ENCODE data around the gene PTPA. TPM values are rescaled to one million over a fixed set of nuclear protein-coding genes. Genes with fewer than 3 reads are reported as not detected.
A peak's percentile ranks its signal among the peaks of the same experiment; 100 is the strongest.

PTPA gene
- total and polyA plus RNA-seq, 9 of the 15 experiments (the other 6 are each of a cell fraction or from before 2014, with no cell fraction given), result 1.7 to 121 (median 72.6) TPM

DNA sequence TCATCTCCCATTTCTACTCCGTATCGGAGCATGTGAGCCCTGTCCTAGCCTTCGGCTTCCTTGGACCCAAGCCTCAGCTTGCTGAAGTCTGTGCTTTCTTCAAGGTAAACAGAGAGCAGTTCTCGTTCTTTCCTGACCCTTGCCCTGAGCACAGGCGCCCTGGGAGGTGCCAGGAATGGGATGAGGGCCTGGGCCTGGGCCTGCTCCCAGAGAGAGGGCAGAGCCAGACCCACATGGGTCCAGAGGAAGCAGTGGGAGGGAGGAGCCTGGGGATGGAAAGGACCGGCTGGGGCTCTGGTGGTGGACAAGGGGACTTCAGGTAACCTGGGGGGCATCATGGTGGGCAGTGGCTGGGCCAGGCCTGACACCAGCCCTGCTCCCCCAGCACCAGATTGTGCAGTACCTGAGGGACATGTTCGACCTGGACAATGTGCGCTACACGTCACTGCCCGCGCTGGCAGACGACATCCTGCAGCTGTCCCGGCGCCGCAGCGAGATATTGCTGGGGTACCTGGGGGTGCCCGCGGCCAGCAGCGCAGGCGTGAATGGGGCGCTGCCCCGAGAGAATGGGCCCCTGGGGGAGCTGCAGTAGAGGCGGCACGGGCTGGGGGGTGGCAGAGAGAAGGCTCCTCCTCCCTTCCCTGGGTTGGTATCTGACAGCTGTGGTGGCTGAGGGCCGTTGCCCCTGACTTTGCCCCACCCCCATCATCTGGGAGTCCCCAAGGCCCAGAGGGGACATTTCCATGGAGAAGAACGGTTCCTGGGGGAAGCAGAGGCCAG is 41.2 kb upstream of the PTPA start (continued):
- TF ChIP-seq ZNF12 (CRISPR knock-in tag; IDR thresholded peaks at IDR 0.05) (peak; percentile 7; the same call in 1 of the 2 replicates), ZNF696 (CRISPR knock-in tag; conservative IDR thresholded peaks at IDR 0.05) (no peak), KDM1A (IDR thresholded peaks at IDR 0.05) (no peak), NR2C2 (CRISPR knock-in tag; IDR thresholded peaks at IDR 0.05) (no peak), NR2C2 (tag; IDR thresholded peaks at IDR 0.05) (no peak; the same call in 1 of the 2 replicates), XRCC4 (IDR thresholded peaks at IDR 0.05; ENCODE audit: extremely low read depth, insufficient read depth, insufficient read length) (no peak), SRSF1 (IDR thresholded peaks at IDR 0.05; ENCODE audit: low read depth, low read length) (no peak), FOXJ3 (CRISPR knock-in tag; IDR thresholded peaks at IDR 0.05) (no peak), PHF20 (IDR thresholded peaks at IDR 0.05; ENCODE audit: partially characterized antibody) (no peak), ZSCAN32 (CRISPR knock-in tag; IDR thresholded peaks at IDR 0.05) (no peak)
- TF ChIP-seq, protein P1, sequence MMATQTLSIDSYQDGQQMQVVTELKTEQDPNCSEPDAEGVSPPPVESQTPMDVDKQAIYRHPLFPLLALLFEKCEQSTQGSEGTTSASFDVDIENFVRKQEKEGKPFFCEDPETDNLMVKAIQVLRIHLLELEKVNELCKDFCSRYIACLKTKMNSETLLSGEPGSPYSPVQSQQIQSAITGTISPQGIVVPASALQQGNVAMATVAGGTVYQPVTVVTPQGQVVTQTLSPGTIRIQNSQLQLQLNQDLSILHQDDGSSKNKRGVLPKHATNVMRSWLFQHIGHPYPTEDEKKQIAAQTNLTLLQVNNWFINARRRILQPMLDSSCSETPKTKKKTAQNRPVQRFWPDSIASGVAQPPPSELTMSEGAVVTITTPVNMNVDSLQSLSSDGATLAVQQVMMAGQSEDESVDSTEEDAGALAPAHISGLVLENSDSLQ (IDR thresholded peaks at IDR 0.05), result no peak
- TF ChIP-seq, protein P2, sequence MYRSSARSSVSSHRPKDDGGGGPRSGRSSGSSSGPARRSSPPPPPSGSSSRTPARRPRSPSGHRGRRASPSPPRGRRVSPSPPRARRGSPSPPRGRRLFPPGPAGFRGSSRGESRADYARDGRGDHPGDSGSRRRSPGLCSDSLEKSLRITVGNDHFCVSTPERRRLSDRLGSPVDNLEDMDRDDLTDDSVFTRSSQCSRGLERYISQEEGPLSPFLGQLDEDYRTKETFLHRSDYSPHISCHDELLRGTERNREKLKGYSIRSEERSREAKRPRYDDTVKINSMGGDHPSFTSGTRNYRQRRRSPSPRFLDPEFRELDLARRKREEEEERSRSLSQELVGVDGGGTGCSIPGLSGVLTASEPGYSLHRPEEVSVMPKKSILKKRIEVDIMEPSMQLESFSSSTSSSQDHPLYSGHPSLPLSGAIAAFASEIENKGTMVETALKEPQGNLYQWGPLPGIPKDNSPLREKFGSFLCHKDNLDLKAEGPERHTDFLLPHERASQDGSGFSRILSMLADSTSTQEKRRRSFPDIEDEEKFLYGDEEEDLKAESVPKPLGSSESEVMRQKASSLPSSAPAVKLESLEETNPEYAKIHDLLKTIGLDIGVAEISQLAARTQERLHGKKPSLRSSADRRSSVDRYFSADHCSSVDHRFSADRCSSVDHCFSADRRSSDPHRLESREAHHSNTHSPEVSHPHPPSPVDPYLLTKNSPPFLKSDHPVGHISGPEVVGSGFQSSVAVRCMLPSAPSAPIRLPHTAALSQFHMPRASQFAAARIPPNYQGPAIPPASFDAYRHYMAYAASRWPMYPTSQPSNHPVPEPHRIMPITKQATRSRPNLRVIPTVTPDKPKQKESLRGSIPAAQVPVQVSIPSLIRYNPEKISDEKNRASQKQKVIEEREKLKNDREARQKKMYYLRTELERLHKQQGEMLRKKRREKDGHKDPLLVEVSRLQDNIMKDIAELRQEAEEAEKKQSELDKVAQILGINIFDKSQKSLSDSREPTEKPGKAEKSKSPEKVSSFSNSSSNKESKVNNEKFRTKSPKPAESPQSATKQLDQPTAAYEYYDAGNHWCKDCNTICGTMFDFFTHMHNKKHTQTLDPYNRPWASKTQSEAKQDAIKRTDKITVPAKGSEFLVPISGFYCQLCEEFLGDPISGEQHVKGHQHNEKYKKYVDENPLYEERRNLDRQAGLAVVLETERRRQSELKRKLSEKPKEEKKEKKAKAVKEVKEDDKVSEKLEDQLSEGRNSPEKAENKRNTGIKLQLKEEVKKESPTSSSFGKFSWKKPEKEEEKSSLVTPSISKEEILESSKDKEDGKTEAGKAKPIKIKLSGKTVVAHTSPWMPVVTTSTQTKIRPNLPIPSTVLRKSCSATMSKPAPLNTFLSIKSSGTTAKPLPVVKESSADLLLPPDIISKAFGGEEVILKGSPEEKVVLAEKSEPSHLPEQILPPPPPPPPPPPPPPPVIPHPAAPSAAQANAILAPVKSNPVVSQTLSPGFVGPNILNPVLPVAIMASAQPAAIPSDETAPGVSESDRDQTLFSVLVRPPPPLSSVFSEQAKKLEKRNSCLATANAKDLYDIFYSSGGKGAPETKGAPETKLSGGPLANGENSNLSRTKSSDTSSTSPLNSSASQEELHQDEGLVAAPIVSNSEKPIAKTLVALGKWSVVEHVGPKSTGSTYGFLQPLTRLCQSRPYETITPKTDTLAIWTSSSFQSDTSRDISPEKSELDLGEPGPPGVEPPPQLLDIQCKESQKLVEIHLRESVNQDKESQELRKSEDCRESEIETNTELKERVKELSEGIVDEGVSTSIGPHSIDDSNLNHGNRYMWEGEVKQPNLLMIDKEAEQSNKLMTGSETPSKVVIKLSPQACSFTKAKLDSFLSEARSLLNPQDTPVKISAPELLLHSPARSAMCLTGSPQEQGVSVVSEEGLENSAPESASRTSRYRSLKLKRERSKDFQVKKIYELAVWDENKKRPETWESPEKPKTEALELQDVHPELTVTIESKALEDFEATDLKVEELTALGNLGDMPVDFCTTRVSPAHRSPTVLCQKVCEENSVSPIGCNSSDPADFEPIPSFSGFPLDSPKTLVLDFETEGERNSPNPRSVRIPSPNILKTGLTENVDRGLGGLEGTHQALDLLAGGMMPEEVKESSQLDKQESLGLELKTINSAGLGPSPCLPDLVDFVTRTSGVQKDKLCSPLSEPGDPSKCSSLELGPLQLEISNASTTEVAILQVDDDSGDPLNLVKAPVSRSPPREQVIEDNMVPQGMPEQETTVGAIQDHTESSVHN (IDR thresholded peaks at IDR 0.05; ENCODE audit: borderline replicate concordance in 1 of 2, low read depth in 1 of 2), result no peak
- TF ChIP-seq, protein P3, sequence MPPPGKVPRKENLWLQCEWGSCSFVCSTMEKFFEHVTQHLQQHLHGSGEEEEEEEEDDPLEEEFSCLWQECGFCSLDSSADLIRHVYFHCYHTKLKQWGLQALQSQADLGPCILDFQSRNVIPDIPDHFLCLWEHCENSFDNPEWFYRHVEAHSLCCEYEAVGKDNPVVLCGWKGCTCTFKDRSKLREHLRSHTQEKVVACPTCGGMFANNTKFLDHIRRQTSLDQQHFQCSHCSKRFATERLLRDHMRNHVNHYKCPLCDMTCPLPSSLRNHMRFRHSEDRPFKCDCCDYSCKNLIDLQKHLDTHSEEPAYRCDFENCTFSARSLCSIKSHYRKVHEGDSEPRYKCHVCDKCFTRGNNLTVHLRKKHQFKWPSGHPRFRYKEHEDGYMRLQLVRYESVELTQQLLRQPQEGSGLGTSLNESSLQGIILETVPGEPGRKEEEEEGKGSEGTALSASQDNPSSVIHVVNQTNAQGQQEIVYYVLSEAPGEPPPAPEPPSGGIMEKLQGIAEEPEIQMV (tag; conservative IDR thresholded peaks at IDR 0.05; ENCODE audit: low read depth), result no peak
- TF ChIP-seq, protein P4, sequence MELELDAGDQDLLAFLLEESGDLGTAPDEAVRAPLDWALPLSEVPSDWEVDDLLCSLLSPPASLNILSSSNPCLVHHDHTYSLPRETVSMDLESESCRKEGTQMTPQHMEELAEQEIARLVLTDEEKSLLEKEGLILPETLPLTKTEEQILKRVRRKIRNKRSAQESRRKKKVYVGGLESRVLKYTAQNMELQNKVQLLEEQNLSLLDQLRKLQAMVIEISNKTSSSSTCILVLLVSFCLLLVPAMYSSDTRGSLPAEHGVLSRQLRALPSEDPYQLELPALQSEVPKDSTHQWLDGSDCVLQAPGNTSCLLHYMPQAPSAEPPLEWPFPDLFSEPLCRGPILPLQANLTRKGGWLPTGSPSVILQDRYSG (tag; conservative IDR thresholded peaks at IDR 0.05; ENCODE audit: low read depth), result 0 out of 2 replicates have a peak, but pooled peaks have one; percentile 12
